Stomach (tissue), 4 donors: ENCODE results near the gene AK5.

Source experiments
- CTCF ChIP-seq, 7 experiments: fragments of 450-650 bp in 4 of 7; fragments of 200-600 bp in 3 of 7; sonication (generic) in 3 of 7; IDR thresholded peaks; one replicate each; pipeline ENCODE4 v1.5.1; 2016 to 2019; ENCODE audit warnings: antibody characterized with exemption in 7 of 7, control low read depth in 2 of 7, mild to moderate bottlenecking in 1 of 7
- EP300 ChIP-seq: sonication (generic); formaldehyde crosslinking; IDR thresholded peaks from one replicate; pipeline ENCODE4 v1.6.1; 2017; ENCODE audit warnings: antibody characterized with exemption
- POLR2A ChIP-seq, 4 donors: fragments of 450-650 bp; IDR thresholded peaks; one replicate each; pipeline ENCODE4 v1.6.1; 2016; ENCODE audit warnings: antibody characterized with exemption in 4 of 4, control low read depth in 2 of 4, mild to moderate bottlenecking in 1 of 4, moderate library complexity in 1 of 4

- TF ChIP-seq CTCF (IDR thresholded peaks at IDR 0.05) (no peak), POLR2A (IDR thresholded peaks at IDR 0.05) (no peak), EP300 (no peak)
These were observed 5.7 kb downstream of the AK5 start for GRCh38 chr1:77287535-77287934.
